GM19023 (cell line): Measurements from ENCODE around the gene TNFAIP8L2.
"Not testable (repeated sequence)": the region's sequence is repeated elsewhere in the genome, so short reads cannot be mapped to it uniquely, and the experiment has no call there.

Experiments
- ATAC-seq: cut with Tn5 transposase; IDR thresholded peaks from one replicate; pipeline ENCODE4 v1.9.1; 2021; ENCODE audit warnings: mild to moderate bottlenecking, moderate library complexity; ENCODE audit not compliant: unreplicated experiment

The TNFAIP8L2 gene

GRCh38 chr1:151188667-151189066 is 32.2 kb downstream of the TNFAIP8L2 start:
- ATAC-seq: not testable (repeated sequence)

GRCh38 chr1:151189637-151190445 is 33.4 kb downstream of the TNFAIP8L2 start, which contains the start of gene VPS72:
Gene VPS72, minus strand, starts transcription at chr1:151190197. Its CDS starts 76 bp downstream, at chr1:151190121.
- ATAC-seq: peak; percentile 94

GRCh38 chr1:151192047-151192446 is 35.6 kb downstream of the TNFAIP8L2 start:
- ATAC-seq: no peak

GRCh38 chr1:151193304-151193703 is 36.9 kb downstream of the TNFAIP8L2 start:
- no peak for ATAC-seq

GRCh38 chr1:151193856-151194255 is 37.4 kb downstream of the TNFAIP8L2 start:
- ATAC-seq: no peak

- ATAC-seq: not testable (repeated sequence)
These were observed 38.6 kb downstream of the TNFAIP8L2 start for GRCh38 chr1:151194894-151195594.

- no peak for ATAC-seq
These were observed 39.9 kb downstream of the TNFAIP8L2 start for GRCh38 chr1:151196292-151196800.

- no peak for ATAC-seq
These were observed 41.4 kb downstream of the TNFAIP8L2 start for GRCh38 chr1:151197863-151198253.

GRCh38 chr1:151198254-151199127 is 42.0 kb downstream of the TNFAIP8L2 start, which contains the start of gene PIP5K1A:
Gene PIP5K1A, plus strand, starts transcription at chr1:151198552. Its CDS starts 445 bp downstream, at chr1:151198997.
- ATAC-seq: peak; percentile 80

GRCh38 chr1:151199873-151200581 is 43.6 kb downstream of the TNFAIP8L2 start:
- ATAC-seq: no peak

- ATAC-seq: not testable (repeated sequence)
These were observed 49.0 kb downstream of the TNFAIP8L2 start for GRCh38 chr1:151205381-151205965.
